Activated T-cell treated with anti-CD3 and anti-CD28 coated beads for 48 hours (primary cell): ENCODE results near the gene KAZN.
"Not testable (repeated sequence)": the region's sequence is repeated elsewhere in the genome, so short reads cannot be mapped to it uniquely, and the experiment has no call there.

Source experiments
- DNase-seq: peaks from one replicate; pipeline ENCODE4 v3.0.0-alpha.2; 2020; ENCODE audit warnings: low read depth

Gene KAZN

DNA sequence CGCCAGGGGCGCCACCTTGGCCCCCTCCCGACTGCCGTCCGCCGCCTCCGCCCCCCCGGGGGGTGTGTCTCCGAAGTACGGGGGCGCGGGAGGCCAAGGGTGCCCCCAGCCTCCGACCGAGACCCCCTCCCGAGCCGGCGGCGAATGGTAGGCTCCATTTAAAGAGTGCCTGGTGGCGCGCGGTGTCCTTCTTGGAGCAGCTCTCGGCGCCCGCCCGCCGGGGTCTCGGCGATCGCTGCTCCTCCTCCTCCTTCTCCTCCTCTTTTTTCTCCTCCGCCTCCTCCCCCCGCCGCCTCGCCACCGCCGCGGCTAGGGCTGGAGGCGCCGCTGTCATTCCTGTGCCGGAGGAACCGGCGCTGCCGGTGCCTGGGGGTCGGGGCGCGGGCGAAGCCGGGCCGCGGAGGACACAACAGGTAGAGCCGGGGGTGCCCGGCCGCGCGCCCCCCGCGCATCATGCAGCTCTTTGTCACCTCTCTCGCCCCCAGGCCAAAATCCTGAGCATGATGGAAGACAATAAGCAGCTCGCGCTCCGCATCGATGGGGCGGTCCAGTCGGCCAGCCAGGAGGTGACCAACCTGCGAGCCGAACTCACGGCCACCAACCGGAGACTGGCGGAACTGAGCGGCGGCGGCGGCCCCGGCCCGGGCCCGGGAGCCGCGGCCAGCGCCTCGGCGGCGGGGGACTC, at the start of gene KAZN:
KAZN (plus strand) TSS at position 188 of the 685 bp plus-strand sequence.
- DNase-seq = no peak

DNA sequence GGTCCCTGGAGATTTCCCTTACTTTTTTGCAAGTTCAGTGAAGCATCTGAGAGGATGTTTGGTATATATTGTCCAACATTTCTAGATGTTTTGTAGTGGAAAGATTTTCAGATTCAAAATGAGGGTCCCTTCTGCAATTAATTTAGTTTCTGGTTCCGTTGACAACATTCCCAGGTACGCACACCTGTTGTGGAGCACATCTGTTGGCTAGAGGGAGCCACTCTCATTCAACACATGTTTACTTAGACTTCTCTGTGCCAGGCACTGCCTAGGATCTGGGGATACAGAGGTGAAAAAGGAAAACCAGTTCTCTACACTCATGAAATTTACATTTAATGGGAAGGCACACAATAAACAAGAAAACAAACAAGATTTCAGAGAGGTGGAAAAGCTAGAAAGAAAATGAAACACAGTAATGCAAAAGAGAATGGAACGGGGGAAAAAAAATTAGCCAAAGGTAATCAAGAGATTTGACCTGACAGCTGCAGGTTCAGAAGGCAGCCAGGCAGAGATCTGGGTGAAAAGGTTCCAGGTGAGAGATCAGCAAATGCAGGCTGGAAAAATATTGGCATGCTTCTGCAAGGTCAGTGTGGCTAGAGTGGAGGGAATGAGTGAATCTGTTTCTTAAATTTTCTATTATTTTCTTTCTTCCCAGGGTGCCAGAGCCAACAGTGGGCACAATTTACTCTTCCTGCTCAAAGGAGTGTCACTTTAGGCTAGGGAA, 48.4 kb upstream of the KAZN start:
- no peak for DNase-seq

DNA sequence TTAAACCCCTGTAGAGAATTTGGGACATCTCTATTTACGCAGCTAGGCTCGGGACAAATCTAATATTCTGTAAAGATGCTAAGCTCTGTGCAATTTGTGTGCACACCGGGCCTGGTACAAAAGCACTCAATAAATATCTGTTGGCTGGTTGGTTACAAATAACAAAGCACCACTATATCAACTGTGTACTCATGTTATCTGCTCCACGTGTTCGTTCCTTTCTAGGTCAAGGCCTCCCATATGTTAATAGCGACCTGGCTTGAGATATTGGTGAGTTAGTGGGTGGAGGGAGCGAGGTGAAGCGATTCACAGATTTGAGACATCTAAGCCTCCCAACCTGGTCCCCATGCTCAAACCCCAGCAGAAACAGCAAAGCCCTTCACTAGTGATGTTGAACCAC, 47.1 kb upstream of the KAZN start:
- no peak for DNase-seq

GRCh38 chr1:14552246-14552965, 46.1 kb upstream of the KAZN start:
- no peak for DNase-seq

DNA sequence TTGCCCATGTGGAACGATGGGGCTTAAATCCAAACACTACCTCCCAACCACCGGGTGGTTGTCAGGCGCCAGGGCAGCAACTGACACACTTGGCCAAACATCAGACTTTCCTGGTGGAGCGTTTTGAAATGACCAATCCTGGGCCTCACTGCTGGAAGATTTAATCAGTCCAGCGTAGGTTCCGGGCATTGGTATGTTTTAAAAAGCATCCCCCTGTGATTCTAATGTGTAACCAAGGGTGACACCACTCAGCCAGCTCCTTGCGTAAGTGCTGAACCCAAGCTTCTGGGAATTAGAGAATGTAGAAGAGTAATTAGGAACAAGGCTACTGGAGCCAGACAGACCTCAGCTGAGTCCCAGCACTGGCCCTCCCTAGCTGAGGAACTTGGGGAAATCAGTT, 44.8 kb upstream of the KAZN start:
- DNase-seq = no peak

GRCh38 chr1:14555091-14555490, 43.4 kb upstream of the KAZN start:
- no peak for DNase-seq

DNA sequence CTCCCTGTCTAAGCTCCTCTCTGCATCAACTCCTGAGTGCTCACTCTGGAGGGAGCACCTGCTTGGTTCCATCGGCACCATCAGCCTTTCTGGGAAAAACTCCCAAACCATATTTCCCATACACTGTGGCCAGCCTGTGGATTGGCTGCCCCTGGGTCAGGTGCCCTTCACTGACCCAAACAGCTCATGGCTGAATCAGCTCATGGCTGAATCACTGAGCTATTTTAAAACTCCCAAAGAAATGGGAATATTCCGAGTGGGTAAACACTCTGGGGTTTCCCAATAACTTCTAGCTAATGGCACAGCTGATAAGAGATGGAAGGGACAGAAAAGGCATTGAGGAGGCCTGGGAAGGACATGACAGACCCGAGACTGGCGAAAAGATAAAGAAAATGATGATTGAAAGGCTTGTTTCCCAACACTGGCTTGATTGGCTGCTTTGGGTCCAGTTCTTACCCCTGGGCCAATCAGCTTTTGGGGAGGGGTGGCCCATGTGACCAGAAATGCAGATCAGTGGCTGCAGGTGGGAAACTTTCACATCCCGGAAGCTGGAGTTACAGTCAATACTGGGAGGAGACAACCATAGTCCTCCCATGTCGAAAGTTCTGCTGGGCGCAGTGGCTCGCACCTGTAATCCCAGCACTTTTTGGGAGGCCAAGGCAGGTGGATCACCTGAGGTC, 37.3 kb upstream of the KAZN start:
- no peak for DNase-seq

DNA sequence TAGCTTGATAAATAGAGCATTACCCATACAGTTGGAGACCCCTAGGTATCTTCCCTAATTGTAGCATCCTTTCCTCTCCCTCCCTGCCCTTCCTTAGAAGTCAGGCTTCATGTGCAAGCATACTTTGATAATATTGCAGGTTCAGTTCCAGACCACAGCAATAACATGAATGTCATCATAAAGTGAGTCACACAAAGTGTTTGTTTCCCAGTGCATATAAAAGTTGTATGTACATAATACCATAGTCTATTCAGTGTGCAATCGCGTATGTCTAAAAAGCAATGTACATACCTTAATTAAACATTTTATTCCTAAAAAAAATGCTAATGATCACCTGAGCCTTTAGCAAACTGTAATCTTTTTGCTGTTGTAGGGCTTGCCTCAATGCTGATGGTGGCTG, 33.4 kb upstream of the KAZN start:
- DNase-seq = no peak

- no peak for DNase-seq
Observed at GRCh38 chr1:14567056-14567455, 31.4 kb upstream of the KAZN start.

- no peak for DNase-seq
Observed at GRCh38 chr1:14567903-14568302, 30.6 kb upstream of the KAZN start.

GRCh38 chr1:14568716-14569355, 29.6 kb upstream of the KAZN start:
- DNase-seq = no peak

- no peak for DNase-seq
Observed at GRCh38 chr1:14570514-14570913, 28.0 kb upstream of the KAZN start.

DNA sequence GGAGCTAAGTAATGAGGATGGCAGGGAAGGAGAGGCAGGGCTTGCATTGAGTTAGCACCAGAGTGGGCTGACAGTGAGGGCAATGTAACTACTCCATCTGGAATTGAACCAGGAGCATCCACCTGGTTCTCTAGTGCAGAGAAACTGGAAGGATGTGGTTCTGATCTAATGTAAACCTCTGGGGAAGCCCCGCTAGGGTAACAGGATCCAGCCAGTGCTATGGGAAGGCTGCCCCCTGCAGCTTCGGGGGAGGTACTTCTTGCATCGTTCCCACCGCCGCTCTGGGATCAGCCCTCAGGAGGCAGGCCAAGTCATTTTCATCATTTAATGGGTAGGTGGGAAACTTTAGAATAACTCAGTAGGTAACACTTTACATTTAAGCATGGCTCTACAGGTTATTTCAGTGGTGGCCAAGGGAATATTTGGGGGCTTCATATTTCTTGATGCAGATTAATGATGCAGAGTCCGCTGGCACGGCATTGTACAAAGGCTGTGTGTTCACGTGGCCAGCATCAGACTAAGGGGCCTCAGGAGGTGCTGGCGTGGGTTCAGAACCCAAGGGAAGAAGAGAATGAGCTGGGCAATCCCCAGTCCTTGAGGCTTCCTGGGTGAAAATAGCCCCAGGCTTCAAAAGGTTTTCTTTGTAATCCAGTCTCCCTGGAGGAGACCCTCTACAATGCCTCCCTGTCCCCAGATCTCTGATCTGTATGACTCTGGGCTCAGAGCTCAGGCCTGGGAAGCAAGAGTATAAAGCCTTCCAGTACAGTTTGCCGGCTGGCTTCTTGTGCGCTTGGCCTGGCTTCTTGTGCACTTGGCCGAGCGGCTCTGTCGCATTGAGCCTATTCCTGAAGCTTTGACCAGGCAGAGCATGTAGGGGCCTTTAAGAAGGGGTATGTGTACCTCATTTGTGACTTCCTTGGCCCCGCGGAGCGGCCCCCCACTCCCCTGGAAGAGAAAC, 26.4 kb upstream of the KAZN start:
- no peak for DNase-seq

DNA sequence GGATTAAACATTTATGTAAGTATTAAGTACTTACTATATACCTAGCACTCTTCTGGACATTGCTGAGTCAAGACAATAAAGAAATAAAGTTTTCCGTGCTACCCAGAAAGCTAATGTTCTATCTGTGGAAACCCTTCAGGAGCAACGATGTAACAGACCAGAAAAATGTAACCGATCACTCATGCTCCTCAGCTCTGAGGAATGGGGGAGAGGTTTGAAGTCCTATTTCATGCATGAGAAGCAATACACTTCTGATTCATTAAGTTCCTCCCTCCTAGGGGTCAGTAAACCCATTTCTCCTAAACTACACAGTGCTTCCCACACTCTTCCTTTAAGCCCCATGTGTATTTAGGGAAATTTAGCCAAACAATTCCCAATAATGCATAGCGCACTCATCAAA, 25.6 kb upstream of the KAZN start:
- no peak for DNase-seq

GRCh38 chr1:14576155-14576554, 22.3 kb upstream of the KAZN start:
- DNase-seq = no peak

GRCh38 chr1:14577261-14577660, 21.2 kb upstream of the KAZN start:
- no peak for DNase-seq

DNA sequence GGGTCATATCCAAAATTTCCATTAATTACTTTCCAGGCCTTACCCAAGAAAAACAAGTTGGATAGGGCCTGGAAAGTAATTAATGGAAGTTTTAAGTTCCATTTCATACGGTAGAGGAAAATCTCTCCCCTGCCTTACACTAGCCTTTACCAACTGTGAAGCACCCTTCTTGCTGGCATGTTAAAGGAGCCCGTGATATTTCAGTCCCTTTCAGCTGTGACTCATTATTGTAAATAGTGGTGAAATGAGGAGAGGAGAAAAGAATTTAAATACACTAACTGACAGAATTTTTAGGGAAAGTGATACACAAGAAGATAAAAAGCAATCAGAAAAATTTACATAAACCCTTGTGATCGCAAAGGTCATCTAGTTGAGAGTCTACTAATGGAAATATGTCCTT, 20.3 kb upstream of the KAZN start:
- no peak for DNase-seq

DNA sequence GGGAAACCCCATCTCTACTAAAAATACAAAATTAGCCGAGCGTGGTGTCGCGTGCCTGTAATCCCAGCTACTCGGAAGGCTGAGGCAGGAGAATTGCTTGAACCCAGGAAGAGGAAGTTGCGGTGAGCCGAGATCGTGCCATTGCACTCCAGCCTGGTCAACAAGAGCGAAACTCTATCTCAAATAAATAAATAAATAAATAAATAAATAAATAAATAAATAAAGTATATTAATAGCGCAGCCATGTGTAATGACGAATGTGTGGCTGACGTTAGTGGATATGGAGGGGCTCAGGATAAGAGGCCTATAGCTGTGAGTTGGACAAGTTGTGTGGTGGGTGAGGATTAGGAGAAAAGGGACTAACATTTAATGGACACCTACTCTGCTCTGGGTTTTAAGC, 18.2 kb upstream of the KAZN start:
- DNase-seq = not testable (repeated sequence)

DNA sequence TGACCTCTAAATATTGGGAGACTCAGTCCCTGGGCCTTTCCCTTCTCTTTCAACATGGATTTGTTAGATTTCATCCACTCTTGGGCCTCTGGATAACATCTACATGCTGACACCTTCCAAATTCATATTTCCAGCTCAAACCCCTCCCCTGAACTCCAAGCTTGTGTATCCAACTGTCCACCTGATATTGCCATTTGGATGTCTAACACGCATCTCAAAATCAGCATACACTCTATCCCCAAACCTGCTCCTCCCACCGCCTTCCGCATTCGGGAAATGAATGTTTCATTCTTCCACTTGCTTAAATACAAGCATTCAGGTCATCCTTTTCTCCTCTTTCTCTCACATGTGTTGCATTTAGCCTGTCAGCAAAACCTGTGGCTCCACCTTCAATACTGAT, 17.5 kb upstream of the KAZN start:
- no peak for DNase-seq

GRCh38 chr1:14583788-14584187, 14.7 kb upstream of the KAZN start:
- DNase-seq = no peak

GRCh38 chr1:14585728-14586127, 12.8 kb upstream of the KAZN start:
- DNase-seq = no peak
